Neuron (in vitro differentiated cells): Measurements from ENCODE around the gene ENG.
A peak's percentile ranks its signal among the peaks of the same experiment; 100 is the strongest.

Experiments used
- H2AFZ ChIP-seq: one replicate; pipeline ENCODE4 v1.6.1; 2013; ENCODE audit warnings: low read depth, mild to moderate bottlenecking, inconsistent platforms, low read length, moderate library complexity
- H3K27me3 ChIP-seq: one replicate; pipeline ENCODE4 v1.6.1; 2013; ENCODE audit warnings: low read length; ENCODE audit not compliant: insufficient read depth
- H3K36me3 ChIP-seq: one replicate; pipeline ENCODE4 v1.6.1; 2013; ENCODE audit warnings: low read length; ENCODE audit not compliant: insufficient read depth
- H3K4me1 ChIP-seq: one replicate; pipeline ENCODE4 v1.6.1; 2013; ENCODE audit warnings: low read length; ENCODE audit not compliant: insufficient read depth
- H3K4me3 ChIP-seq: 2 replicates; pipeline ENCODE4 v1.5.1; 2013; ENCODE audit warnings: mild to moderate bottlenecking, low read length, moderate library complexity
- H3K9me3 ChIP-seq: one replicate; pipeline ENCODE4 v1.6.1; 2013; ENCODE audit warnings: low read length

The ENG gene

GRCh38 chr9:127779136-127779981 lies 75.1 kb downstream of the ENG start:
- Histone ChIP-seq H3K9me3 (no peaks in the 10 kb centered on the region), H3K36me3 (no peaks in the 10 kb centered on the region), H3K27me3 (no peaks in the 10 kb centered on the region), H3K4me1 (peaks cover 3% of the 10 kb centered on the region), H3K4me3 (no peak overlapping the region), H2AFZ (no peak overlapping the region)

- peaks cover 3% of the 10 kb centered on the region for H3K4me1 ChIP-seq
- H3K9me3 ChIP-seq: no peaks in the 10 kb centered on the region
- H3K4me3 ChIP-seq: no peak within 1 kb of the TSS
- no peak within 1 kb of the TSS for H2AFZ ChIP-seq
- no peaks in the 10 kb centered on the region for H3K36me3 ChIP-seq
- no peaks in the 10 kb centered on the region for H3K27me3 ChIP-seq
Observed at GRCh38 chr9:127778280-127779135, 76.0 kb downstream of the ENG start, which contains the start of gene SH2D3C. TSS of gene SH2D3C (minus strand) at chr9:127778666. CDS start at chr9:127778627, 39 bp downstream.

- H3K36me3 ChIP-seq: no peaks in the 10 kb centered on the region
- H3K4me1 ChIP-seq: no peaks in the 10 kb centered on the region
- H2AFZ ChIP-seq: no peak overlapping the region
- H3K27me3 ChIP-seq: no peaks in the 10 kb centered on the region
- H3K9me3 ChIP-seq: no peaks in the 10 kb centered on the region
- no peak overlapping the region for H3K4me3 ChIP-seq
Observed at GRCh38 chr9:127777368-127777980, 77.0 kb downstream of the ENG start.

- Histone ChIP-seq H3K27me3 (no peaks in the 10 kb centered on the region), H3K4me3 (no peak overlapping the region), H3K4me1 (no peaks in the 10 kb centered on the region), H3K9me3 (no peaks in the 10 kb centered on the region), H3K36me3 (no peaks in the 10 kb centered on the region), H2AFZ (no peak overlapping the region)
Observed at GRCh38 chr9:127776924-127777289, 77.6 kb downstream of the ENG start.

DNA sequence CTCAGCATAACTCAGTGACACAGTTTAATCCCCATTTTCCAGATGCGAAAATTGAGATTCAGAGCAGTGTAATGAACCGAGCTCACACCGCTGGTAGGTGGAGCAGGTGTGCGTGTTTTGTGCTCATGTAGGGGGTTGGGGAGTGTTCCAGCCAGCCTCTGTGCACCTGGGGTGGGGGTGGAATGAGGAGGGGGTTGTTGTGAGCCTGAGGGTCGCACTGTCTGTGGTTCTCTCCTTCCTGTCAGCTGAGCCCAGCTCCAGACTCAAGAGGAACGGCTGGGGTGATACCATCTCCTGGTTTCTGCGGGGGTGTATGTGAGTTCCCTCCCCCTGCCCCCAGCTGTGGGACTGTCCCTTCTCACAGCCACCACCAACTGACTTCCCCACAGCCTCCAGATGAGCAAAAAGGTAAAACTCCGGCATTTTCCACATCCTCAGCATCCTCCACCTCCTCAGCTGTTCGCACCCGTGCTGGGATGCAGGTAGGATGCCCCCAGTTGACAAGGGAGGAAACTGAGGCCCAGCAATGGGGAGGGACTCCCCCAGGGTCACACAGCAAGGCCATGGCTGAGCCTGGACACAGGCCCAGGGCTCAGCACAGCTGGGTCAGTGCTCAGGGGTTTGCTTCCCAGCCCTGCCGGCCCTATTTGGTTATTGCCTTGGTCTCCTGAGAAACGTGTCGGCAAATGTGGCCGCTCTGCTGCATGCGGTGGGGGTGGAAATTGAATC lies 78.1 kb downstream of the ENG start:
- H3K4me1 ChIP-seq: no peaks in the 10 kb centered on the region
- no peaks in the 10 kb centered on the region for H3K9me3 ChIP-seq
- H3K36me3 ChIP-seq: no peaks in the 10 kb centered on the region
- H3K4me3 ChIP-seq: no peak overlapping the region
- no peaks in the 10 kb centered on the region for H3K27me3 ChIP-seq
- H2AFZ ChIP-seq: no peak overlapping the region

GRCh38 chr9:127773981-127774380 lies 80.5 kb downstream of the ENG start:
- H3K9me3 ChIP-seq: no peaks in the 10 kb centered on the region
- H3K36me3 ChIP-seq: no peaks in the 10 kb centered on the region
- no peak overlapping the region for H2AFZ ChIP-seq
- no peak overlapping the region for H3K4me3 ChIP-seq
- H3K4me1 ChIP-seq: peaks cover 10% of the 10 kb centered on the region
- peaks cover 3% of the 10 kb centered on the region for H3K27me3 ChIP-seq

DNA sequence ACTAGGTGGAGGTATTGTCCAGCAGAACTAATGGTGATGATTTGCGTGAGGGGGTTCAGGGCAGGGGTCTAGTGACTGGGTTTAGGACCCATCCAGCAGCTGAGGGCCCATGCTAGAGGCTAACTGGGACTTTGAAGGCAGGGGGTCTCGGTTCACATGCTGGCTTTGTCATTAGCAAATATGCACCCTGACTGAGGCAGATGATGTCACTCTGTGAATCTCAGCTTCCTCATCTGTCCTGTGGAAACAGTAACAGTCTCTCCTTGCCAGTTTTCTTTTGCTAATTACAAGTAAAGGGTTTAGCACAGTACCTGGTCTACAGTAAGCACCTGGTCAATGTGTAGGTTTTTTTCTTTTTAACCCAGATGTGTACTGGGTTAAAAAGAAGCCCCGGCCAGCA lies 81.2 kb downstream of the ENG start:
- H3K36me3 ChIP-seq: no peaks in the 10 kb centered on the region
- H3K4me3 ChIP-seq: no peak overlapping the region
- H2AFZ ChIP-seq: no peak overlapping the region
- H3K9me3 ChIP-seq: no peaks in the 10 kb centered on the region
- peaks cover 3% of the 10 kb centered on the region for H3K27me3 ChIP-seq
- peaks cover 12% of the 10 kb centered on the region for H3K4me1 ChIP-seq

DNA sequence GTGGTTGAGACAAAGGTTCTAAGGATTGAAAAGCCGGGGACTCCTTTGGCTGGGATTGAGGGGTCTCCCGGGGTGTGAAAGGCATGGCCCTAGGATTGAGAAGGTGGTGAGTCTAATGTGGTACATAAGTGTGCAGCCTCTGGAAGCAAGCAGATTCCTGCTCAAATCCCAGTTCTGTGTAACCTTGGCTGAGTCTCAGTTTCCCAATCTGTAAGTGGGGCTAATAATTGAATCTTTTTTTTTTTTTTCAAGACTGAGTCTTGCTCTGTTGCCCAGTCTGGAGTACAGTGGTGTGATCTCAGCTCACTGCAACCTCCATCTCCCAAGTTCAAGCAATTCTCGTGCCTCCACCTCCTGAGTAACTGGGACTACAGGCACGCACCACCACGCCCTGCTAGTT lies 81.9 kb downstream of the ENG start:
- no peaks in the 10 kb centered on the region for H3K9me3 ChIP-seq
- H3K4me3 ChIP-seq: no peak overlapping the region
- H3K4me1 ChIP-seq: peaks cover 19% of the 10 kb centered on the region
- peaks cover 3% of the 10 kb centered on the region for H3K27me3 ChIP-seq
- H3K36me3 ChIP-seq: no peaks in the 10 kb centered on the region
- H2AFZ ChIP-seq: no peak overlapping the region

DNA sequence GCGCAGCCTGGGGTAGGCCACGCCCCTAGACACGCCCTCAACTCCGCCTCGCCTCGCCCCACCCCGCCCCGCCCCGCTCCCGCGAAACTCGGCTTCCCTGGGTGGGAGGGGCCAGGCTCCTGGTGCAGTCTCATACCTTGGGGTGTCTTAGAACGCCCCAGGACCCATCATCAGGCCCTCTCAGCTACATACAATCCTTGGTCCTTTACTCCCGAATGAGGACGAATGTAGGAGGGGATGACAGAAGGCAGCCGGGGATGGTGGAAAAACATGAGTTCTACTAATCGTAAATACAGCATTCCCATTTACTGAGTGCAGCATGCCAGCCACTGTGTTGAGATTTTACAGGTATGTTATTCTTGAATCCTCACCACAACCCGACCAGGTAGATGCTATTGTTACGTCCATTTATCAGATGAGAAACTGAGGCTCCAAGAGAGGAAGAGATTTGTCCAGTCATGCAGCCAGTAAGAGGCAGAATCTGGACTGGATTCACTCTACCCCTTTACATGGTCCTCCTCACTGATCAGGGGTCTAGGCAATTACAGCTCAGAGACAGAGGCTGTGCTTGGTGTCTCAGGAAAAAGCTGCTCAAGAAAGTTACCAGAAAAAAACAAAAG lies 82.8 kb downstream of the ENG start:
- Histone ChIP-seq H2AFZ (no peak overlapping the region), H3K4me1 (peaks cover 25% of the 10 kb centered on the region), H3K9me3 (no peaks in the 10 kb centered on the region), H3K4me3 (peak overlapping the region; percentile 14), H3K27me3 (peaks cover 3% of the 10 kb centered on the region), H3K36me3 (no peaks in the 10 kb centered on the region)

GRCh38 chr9:127770905-127771569 lies 83.4 kb downstream of the ENG start:
- Histone ChIP-seq H3K27me3 (peaks cover 5% of the 10 kb centered on the region), H3K9me3 (no peaks in the 10 kb centered on the region), H3K4me3 (peak overlapping the region; percentile 31), H3K4me1 (peaks cover 25% of the 10 kb centered on the region), H3K36me3 (no peaks in the 10 kb centered on the region), H2AFZ (no peak overlapping the region)

DNA sequence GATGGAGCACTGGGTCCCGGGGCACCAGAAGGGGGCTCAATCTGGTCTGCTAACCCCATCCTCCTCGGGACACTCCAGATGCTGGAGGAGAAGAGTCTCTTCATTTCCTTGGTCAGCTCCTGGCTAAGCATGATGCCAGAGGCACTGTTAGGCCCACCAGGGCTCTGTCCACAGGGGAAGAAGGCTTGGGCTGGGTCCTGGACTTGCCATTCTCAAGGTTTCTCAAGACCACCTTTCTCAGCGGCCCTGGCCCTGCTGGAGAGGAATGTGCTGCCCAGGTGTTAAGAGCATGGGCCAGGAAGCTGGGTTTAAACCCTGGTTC lies 83.9 kb downstream of the ENG start:
- H3K4me3 ChIP-seq: peak overlapping the region; percentile 31
- H3K27me3 ChIP-seq: peaks cover 5% of the 10 kb centered on the region
- no peaks in the 10 kb centered on the region for H3K36me3 ChIP-seq
- H3K4me1 ChIP-seq: peaks cover 25% of the 10 kb centered on the region
- H3K9me3 ChIP-seq: no peaks in the 10 kb centered on the region
- H2AFZ ChIP-seq: no peak overlapping the region
